Activated T-helper 1 cell treated with anti-CD3 and anti-CD28 coated beads, Interleukin-2, amount 50 U/mL, for 16 hours (primary cell): ENCODE results near the gene YIPF2.
"Not testable (repeated sequence)": the region's sequence is repeated elsewhere in the genome, so short reads cannot be mapped to it uniquely, and the experiment has no call there.

ENCODE experiments used
- DNase-seq, 2 donors: peaks; one replicate each; pipeline ENCODE4 v3.0.0-alpha.2; 2020; ENCODE audit warnings: low read depth in 1 of 2, low spot score in 1 of 2

Gene YIPF2

DNA sequence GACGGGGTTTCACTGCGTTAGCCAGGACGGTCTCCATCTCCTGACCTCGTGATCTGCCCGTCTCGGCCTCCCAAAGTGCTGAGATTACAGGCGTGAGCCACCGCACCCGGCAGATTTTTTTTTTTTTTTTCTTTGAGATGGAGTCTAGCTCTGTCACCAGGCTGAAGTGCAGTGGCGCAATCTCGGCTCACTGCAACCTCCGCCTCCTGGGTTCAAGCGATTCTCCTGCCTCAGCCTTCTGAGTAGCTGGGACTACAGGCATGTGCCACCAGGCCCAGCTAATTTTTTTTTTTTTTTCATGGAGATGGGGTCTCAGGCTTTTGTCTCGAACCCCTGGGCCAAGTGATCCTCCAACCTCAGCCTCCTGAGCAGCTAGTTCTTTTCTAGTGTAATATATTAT, 13.2 kb upstream of the YIPF2 start:
- DNase-seq, result not testable (repeated sequence)

DNA sequence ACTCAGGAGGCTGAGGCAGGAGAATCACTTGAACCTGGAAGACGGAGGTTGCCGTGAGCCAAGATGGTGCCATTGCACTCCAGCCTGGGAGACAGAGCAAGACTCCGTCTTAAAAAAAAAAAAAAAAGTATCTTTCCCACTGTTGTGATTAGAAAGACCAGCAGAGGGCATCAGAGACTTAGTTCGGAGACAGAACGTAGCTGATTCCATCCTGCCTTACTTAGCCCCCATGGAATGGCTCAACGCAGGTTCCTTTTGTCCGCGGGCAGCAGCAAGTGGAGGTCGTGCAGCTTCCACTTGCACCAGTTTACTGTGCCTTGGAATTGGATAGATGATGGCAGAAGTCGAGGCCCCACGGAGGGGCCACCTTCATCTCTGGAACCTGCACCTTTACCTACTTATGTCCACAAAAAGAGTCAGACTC, 8.2 kb upstream of the YIPF2 start:
- DNase-seq, result no peak

DNA sequence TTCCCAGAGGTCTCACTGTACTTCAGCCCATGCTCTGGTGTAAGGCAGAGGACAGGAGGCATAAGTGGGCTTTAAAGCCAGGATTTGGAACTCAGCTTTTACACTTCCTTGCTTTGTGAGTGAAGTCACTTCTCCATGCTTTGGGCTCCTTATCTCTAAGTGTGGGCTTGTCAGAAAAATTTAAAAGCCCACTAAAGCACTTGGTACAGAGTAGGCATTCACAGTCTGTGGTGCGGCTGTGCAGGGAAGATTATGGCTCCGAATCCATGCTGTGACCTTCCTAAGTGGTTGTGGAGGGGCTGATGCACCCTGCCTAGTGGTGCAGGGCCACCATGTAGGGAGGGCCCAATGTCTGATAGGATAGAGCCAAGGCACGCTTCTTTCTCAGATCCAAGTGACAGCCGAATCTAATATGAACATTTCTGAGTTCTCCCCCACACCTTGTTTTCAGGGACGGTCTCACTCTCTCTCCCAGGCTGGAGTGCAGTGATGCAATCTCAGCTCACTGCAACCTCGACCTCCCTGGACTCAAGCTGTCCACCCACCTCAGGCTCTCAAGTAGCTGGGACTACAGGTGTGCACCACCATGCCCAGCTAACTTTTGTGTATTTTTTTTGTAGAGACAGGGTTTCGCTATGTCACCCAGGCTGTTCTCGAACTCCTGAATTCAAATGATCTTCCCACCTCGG, 7.1 kb upstream of the YIPF2 start:
- no peak for DNase-seq

DNA sequence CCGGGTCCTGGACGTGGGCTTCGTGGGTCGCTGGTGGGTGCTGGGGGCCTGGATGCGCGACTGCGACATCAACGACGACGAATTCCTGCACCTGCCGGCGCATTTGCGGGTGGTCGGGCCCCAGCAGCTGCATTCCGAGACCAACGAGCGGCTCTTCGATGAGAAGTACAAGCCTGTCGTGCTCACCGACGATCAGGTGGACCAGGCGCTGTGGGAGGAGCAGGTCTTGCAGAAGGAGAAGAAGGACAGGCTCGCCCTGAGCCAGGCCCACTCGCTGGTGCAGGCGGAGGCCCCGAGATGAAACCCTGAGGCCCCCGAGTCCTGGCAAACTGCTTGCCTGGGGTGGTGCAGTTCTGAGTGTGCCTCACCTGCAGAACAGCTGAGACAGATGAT, 959 bp upstream of the YIPF2 start:
- DNase-seq, result no peak

DNA sequence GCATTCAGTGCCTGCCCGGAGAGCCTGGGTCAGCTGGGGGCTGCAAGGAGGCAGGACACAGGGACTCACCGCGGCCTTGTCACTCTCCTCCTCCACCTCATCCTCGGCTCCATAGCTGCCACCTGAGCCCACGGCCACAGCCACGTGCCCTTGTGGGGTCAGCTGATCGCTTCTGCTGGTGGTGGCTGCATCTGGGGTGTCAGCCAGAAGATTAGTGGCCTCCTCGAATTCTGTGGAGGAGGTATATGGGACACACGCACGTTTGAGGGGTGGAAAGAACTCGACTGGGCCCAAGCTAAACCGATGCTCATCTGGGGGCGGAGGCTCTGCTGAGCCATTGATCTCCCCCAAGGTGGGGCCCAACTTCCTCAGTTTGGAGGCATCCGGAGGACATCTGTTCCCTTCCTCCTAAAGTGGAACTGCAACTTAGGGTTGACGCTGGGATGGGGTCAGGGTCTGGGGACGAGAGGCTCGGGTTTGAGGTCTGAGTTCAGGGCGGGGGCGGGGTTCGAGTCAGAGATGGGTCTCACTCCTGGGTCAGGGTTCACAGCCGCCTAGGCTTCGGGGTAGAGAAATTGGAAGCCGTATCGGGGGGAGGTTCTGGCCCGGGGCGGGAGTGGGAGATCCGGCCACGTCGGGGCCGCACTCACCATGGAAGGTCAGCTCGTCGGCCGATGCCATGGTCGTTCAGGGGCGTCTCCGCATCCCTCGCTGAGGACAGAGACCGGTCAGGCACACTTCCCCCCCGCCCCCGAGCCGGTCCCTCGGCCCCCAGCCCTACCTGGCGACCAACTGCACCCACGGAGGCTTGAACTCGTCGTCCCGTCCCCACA, 493 bp downstream of the YIPF2 start:
- no peak for DNase-seq

DNA sequence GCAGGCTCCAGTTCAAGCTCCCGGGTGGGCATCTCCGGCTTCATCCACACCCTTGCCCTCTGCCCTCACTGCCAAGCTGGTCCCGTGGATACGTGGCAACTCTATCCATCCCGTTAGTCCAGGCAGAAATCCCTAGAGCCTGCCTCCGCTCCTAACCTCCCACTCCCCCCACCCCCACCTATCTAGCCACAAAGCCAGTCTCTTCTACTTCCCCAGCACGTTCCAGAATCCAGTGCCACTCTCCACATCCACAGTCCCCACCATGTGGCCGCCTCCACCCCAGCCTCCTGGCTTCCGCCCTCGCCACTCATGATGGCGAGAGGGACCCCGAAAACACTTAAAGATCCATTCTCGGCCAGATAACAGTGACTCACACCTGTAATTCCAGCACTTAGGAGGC, 3.8 kb downstream of the YIPF2 start:
- DNase-seq, result no peak

DNA sequence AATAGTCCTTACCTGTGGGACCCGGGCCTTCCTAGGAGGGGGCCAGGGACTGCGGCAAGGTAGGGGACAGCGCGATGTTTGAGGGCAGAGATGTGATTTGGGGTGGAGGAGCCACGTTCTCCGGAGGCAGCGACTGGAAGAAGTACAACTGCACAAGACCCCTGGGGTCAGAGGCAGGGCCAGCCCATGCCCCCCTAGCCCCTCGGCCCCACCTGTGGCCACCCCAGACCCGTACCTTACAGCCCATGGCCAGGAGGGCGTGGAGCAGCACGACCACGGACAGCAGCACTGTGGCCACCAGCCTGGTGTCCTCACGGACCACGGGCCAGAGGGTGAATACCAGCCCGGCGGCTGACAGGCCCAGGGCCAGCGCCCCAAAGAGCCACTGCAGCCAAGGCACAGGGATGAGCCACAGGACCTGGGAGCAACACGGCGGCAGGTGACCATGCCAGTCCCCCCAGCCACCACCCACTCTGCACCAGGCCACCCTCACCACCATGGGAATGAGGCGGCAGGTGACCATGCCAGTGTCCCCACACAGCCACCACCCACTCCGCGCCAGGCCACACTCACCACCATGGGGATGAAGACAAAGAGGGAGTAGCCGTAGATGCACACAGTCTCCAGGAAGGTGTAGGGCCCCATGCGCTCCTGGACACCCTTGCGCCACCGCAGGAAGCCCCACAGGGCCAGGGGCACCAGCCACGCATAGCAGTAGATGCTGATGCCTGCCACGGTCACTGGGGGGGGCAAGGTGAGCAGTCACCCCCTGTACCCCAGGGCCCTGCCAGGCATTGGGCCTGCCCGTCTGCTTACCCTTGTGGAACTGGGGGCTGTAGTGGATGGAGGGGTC, 5.0 kb downstream of the YIPF2 start:
- DNase-seq, result no peak

DNA sequence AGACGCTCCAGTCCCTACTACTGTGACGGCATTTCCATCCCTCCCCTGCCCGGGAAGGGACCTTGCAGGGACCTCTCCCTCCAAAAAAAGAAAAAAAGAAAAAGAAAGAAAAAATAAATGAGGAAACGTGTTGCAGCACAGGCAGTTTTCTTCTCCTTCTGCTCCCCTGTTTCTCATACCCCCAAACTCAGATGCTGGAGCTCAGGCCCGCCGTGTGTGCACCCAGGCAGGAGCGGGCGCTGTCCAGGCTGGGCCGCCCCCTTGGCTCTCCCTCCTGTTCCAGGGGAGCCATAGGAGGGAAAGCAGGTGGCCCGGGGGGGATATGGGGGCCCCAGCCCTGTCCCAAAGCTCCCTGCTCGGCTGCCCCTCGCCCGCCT, 5.8 kb downstream of the YIPF2 start:
- DNase-seq, result no peak

DNA sequence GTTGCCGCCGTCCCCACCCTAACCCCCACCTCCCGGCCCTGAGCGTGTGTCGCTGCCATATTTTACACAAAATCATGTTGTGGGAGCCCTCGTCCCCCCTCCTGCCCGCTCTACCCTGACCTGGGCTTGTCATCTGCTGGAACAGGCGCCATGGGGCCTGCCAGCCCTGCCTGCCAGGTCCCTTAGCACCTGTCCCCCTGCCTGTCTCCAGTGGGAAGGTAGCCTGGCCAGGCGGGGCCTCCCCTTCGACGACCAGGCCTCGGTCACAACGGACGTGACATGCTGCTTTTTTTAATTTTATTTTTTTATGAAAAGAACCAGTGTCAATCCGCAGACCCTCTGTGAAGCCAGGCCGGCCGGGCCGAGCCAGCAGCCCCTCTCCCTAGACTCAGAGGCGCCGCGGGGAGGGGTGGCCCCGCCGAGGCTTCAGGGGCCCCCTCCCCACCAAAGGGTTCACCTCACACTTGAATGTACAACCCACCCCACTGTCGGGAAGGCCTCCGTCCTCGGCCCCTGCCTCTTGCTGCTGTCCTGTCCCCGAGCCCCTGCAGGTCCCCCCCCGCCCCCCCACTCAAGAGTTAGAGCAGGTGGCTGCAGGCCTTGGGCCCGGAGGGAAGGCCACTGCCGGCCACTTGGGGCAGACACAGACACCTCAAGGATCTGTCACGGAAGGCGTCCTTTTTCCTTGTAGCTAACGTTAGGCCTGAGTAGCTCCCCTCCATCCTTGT, 6.4 kb downstream of the YIPF2 start:
- no peak for DNase-seq

DNA sequence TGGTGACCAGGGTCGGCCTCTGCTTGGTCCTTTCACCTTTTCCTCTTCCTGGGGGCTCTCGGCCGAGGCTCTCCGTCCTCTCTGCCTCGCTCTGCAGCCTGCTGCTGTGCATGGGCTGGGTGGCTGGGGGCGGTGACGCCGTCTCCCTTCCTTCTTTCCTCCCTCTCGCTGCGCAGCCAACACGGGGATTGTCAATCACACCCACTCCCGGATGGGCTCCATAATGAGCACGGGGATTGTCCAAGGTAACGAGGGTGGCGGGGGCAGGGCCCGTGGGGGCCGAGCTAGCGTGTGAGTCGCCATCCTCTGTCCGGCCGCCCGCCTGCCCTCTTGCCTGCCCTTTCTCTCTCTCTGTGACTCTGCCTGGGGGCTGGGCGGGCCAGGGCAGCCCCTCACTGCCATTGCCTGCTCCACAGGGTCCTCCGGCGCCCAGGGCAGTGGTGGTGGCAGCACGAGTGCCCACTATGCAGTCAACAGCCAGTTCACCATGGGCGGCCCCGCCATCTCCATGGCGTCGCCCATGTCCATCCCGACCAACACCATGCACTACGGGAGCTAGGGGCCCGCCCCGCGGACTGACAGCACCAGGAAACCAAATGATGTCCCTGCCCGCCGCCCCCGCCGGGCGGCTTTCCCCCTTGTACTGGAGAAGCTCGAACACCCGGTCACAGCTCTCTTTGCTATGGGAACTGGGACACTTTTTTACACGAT, 7.1 kb downstream of the YIPF2 start:
- DNase-seq, result no peak

DNA sequence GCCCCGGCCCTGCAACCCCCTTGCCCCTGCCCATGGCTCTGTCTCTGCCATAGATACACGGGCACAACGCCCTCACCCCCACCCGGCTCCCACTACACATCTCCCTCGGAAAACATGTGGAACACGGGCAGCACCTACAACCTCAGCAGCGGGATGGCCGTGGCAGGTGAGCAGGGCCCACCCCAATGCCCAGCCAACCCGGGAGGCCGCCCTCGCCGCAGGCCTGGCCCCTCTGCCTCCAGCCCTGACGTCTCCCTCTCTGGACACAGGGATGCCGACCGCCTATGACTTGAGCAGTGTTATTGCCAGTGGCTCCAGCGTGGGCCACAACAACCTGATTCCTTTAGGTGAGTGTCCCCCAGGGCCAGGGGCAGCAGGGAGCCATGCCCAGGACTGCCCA, 7.7 kb downstream of the YIPF2 start:
- no peak for DNase-seq

DNA sequence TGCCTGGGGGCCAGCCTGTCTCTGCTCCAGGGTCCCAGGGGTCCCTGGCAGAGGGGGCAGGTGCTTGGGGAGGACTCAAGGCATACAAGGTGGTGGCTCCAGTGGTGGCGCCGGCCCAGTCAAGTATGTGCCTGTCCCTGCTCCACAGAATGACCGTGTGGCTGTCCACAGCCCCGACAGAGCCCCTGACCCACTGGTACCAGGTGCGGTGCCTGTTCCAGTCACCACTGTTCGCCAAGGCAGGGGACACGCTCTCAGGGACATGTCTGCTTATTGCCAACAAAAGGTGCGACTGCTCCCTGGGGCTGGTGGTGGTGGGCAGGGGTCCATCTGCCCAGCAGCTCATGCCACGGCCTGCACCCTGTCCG, 8.2 kb downstream of the YIPF2 start:
- DNase-seq, result no peak

DNA sequence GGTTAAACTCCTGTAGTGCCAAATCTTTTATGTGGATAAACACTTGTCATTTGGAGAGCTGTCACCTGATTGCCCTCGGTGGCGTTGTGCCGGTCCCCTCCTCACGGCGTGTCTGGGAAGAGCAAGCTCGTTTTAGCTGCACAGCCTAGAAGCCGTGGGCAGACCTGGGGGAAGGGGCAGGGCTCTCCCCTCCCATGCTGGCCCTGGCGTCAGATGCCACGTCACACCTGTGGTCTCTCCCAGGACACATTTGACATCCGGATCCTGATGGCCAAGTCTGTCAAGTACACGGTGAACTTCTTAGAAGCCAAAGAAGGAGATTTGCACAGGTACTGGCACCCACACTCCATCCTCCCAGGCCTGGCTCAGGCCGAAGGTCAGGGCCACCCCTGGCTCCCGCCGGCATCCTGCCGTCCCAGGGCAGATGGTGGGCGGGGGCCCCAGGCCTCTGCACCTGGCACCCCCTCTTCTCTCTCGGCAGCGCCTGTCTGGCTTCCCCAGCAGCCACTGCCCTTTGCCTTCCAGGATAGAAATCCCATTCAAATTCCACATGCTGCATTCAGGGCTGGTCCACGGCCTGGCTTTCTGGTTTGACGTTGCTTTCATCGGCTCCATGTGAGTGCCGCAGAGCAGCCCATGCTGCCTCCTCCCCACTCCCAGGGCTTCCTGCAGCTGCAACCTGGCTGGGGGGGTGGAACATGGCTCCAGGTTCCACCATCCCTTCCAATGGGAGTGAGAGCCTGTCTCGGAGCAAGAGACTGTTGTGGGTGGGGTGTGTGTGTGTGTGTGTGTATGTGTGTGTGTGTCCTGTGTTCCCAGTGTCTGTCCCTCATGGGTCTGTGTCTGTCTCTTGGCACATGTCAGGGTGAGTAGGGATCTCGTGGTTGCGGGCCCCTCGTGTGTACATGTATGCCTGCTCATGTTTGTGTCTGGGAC, 8.8 kb downstream of the YIPF2 start:
- DNase-seq, result no peak

DNA sequence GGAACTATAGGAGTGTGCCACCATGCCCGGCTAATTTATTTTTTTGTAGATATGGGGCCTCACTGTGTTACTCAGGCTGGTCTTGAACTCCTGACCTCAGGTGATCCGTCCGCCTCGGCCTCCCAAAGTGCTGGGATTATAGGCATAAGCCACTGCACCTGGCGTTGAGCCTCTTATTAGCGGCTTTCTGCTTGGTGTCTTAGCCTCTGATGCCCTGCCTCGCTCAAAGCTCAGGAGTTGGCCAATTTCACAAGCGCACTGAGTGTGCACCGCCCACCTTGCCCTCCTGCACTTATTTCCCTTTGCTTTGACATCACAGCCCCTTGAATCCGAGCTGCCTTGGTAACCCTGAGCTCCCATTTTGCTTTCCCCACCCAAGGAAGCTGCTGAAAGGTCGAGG, 10.1 kb downstream of the YIPF2 start:
- DNase-seq, result no peak

DNA sequence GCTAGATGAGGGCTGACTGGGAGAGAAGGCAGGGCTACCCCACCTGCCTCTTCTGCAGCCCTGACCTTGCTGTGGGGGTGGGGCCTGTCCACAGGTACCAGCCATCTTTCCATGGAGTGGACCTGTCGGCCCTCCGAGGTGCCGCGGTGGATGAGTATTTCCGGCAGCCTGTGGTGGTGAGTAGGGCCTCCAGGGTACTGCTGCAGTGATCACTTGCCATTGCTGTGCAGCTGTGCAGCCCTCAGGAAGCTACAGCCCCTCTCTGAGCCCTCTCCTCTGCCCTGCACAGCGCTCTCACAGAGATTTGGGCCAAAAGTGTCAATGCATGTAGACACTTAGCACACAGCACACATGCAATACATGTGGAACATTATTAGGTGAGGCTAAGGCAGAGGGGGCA, 11.8 kb downstream of the YIPF2 start:
- DNase-seq, result no peak

DNA sequence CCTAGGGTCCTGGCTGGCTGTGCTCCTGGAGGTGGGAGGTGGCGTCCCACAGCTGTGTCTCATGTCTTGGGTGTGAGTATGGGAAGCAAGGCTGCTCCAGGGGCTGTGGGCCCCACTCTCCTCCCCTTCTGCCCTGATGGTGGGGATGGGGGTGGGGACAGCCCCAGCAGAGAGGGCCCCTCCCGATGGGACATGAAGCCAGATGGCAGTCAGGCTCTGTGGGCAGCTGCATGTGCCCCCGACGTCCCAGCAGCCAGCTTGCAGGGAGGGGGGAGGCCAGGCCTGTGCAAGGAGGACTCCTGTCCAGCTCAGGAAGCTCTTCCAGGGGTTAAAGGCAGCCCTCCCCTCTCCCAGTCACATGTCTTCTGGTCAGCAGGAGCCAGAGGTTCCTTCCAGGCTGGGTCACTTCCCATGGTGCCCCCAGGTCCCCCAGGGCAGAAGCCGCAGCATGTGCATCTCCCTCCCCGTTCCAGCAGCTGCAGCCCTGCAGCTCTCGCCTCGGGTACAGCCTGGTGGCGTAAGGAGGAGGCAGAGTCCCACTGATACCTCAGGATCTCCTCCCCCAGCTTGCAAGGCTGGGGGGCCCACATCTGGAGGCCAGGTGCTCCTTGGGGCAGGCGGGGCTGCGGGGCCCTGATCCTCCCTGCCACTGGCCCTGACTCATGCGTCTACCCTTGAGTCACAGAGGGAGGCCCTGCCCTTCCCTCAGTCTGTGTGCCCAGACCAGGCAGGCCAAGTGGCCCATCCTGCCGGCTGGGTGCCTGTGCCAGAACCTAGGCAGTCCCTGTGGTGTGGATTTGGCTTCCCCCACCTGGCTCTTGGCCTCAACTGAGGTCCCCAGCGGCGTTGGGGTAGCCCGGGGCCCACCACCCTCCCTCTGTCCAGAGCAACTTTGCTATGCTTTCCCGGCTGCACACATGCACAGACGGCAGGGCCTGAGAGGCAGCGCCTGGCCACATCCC, 13.0 kb downstream of the YIPF2 start:
- no peak for DNase-seq

DNA sequence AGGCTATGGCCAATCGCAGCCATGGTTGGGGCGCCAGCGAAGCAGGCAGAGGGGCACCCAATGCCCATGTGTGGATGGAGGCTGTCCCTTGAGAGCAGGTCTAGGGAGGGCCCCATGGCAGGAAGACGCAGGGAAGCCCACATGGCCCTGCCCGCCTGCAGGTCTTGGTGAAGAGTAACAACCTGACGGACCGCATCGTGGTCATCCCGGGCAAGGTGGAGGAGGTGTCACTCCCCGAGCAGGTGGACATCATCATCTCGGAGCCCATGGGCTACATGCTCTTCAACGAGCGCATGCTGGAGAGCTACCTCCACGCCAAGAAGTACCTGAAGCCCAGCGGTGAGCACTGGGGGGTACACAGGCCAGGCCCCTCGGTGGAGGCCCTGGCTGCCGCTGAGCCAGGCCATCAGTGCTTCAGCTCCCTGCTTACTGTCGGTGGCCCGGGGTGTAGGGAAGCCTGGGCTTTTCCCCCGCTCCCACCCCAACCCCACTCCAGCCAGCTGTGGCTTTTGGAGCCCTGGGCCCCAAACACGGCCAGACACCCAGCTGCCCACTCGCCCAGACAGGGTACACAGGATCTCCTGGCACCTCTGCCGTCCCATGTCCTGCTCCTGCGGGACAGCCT, 14.6 kb downstream of the YIPF2 start:
- DNase-seq, result no peak

DNA sequence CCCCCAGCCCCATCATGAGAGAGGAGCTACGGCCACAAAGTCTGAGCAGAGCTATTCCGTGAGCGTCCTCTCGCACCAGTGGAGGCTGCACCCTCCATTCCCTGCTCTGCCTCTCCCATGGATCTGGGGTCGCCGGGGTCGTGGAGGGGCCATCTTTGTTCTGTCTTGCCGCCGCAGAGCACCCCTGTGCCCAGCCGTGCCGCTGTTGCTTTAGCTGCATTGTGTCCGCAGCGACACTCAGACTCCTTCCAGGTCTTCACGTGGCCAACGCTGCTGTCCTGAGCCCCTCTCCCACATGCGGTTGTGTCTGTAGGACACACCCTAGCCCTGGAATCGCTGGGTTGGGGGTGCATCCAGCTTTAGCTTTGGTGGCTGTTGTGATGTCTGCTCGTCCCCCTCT, 15.8 kb downstream of the YIPF2 start:
- DNase-seq, result no peak
